HepG2 (cell line): ENCODE data around the gene SCN9A. TPM values are rescaled to one million over a fixed set of nuclear protein-coding genes. Genes with fewer than 3 reads are reported as not detected.

Experiments
- ASH2L ChIP-seq: fragments of 300-600, 200-600 bp; sonication (generic); IDR thresholded peaks from 2 replicates; pipeline ENCODE4 v1.7.0; 2017; ENCODE audit warnings: low read depth, mild to moderate bottlenecking, moderate library complexity, mixed read lengths, low read length; ENCODE audit not compliant: insufficient read length
- CHD4 ChIP-seq: fragments of 200-600 bp; sonication (generic); IDR thresholded peaks from 2 replicates; pipeline ENCODE4 v1.7.0; 2017; ENCODE audit warnings: mild to moderate bottlenecking, low read length, borderline replicate concordance
- FOXM1 ChIP-seq: sonication (generic); formaldehyde crosslinking; IDR thresholded peaks from 2 replicates; pipeline ENCODE4 v1.5.0; 2020; ENCODE audit warnings: missing genetic modification reagents
- NFE2 ChIP-seq: sonication (generic); formaldehyde crosslinking; IDR thresholded peaks from 2 replicates; pipeline ENCODE4 v1.4.0; 2020; ENCODE audit warnings: missing genetic modification reagents
- NONO ChIP-seq, 2 experiments: fragments of 450-650 bp in 1 of 2; sonication (generic) in 1 of 2; formaldehyde crosslinking in 1 of 2; IDR thresholded peaks in 1 of 2; conservative IDR thresholded peaks in 1 of 2; 2 replicates each; pipeline versions ENCODE4 v1.6.1 to v1.8.0; 2017 to 2022; ENCODE audit warnings: mild to moderate bottlenecking in 1 of 2, missing genetic modification reagents in 1 of 2, moderate library complexity in 1 of 2
- POGZ ChIP-seq: sonication (generic); formaldehyde crosslinking; IDR thresholded peaks from 2 replicates; pipeline ENCODE4 v1.4.0; 2020; ENCODE audit warnings: mild to moderate bottlenecking, missing genetic modification reagents
- SSRP1 ChIP-seq: IDR thresholded peaks from 2 replicates; pipeline ENCODE4 v1.6.1; 2016; ENCODE audit warnings: control low read depth
- TOPORS ChIP-seq: sonication (generic); formaldehyde crosslinking; IDR thresholded peaks from 2 replicates; pipeline ENCODE4 v1.8.0; 2023; ENCODE audit warnings: mild to moderate bottlenecking, missing genetic modification reagents
- ZNF256 ChIP-seq: sonication (generic); formaldehyde crosslinking; conservative IDR thresholded peaks from 2 replicates; pipeline ENCODE4 v1.4.0; 2020; ENCODE audit warnings: missing genetic modification reagents
- ZNF335 ChIP-seq: sonication (generic); formaldehyde crosslinking; IDR thresholded peaks from 2 replicates; pipeline ENCODE4 v1.4.0; 2020; ENCODE audit warnings: missing genetic modification reagents
- ZNF710 ChIP-seq: sonication (generic); formaldehyde crosslinking; IDR thresholded peaks from 2 replicates; pipeline ENCODE4 v1.5.0; 2020; ENCODE audit warnings: mild to moderate bottlenecking, missing genetic modification reagents, borderline replicate concordance
- ZNF713 ChIP-seq: sonication (generic); formaldehyde crosslinking; IDR thresholded peaks from 2 replicates; pipeline ENCODE4 v1.4.0; 2020; ENCODE audit warnings: mild to moderate bottlenecking, missing genetic modification reagents
- polyA plus RNA-seq, 8 experiments: library from polyadenylated mRNA; depleted of rRNA in 3 of 8; stranded (reverse) in 7 of 8; unstranded in 1 of 8; fragments of >200 nt; fragmentation: Illumina TruSeq in 4 of 8; extraction: Trizol in 4 of 8; gene quantifications; 2 replicates each; pipeline versions ENCODE4 v1.2.1 to v1.2.3, GENCODE V29; 2011 to 2016; ENCODE audit warnings: low read depth in 4 of 8, missing spikeins in 1 of 8, mixed read lengths in 1 of 8; ENCODE audit not compliant: insufficient read depth in 1 of 8
- total RNA-seq, 5 experiments: library from RNA; depleted of rRNA; stranded (reverse); fragments of >200 nt; fragmentation: Illumina TruSeq; extraction: Trizol; gene quantifications; 2 replicates each; pipeline ENCODE4 v1.2.3, GENCODE V29; 2016; ENCODE audit warnings: low read depth in 1 of 5
- TF ChIP-seq, protein P1 (sequence below): sonication (generic); formaldehyde crosslinking; IDR thresholded peaks from one replicate; pipeline ENCODE4 v1.5.1; 2020; ENCODE audit warnings: mild to moderate bottlenecking, missing genetic modification reagents; ENCODE audit errors: not compliant biosample characterization
- TF ChIP-seq, protein P2 (sequence below): fragments of 450-650 bp; IDR thresholded peaks from 2 replicates; pipeline ENCODE4 v1.6.1; 2016
- TF ChIP-seq, protein P3 (sequence below): sonication (generic); formaldehyde crosslinking; IDR thresholded peaks from 2 replicates; pipeline ENCODE4 v1.8.0; 2022; ENCODE audit warnings: mild to moderate bottlenecking, missing genetic modification reagents

Gene SCN9A
- total and polyA plus RNA-seq, 2 of the 13 experiments (the other 11 are each of a cell fraction or from before 2014, with no cell fraction given) = 15.3 to 24.3 TPM

DNA sequence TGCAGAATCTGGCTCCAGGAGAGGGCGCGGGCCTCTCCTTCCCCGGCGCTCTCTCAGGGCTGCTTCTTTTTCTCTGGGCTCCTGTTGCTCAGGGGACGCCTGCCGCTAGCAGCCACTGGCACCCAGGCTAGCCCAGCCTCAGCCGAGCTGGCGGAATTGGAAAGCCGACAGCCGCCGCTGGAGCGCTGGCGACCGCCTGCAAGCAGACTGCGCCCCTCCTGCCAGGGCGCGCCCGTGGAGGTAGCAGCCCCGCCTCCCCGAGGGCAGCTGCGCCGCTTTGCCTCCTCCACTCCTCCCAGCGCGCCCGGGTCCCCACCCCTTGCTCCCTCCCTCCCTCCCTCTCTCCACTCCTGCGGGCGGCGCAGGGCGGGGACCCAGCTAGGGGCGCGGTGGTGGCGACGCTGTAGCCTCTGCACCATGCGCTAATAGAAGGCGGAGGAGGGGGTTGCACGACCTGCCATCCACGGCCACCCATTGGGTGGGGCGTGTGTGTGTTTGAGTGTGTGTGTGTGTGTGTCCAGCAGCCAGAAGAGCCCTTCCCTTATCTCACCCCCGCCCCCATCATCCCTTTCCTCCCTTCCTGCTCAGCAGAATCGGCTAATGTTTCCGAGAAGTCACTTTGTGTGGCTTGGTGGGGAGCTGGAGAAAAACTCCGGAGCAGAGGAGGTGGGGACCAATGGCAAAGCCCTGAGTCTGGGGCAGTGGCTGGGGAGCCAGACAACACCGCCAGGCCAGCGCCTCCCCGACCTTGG, at the start of gene SCN9A (continued):
- TF ChIP-seq, protein P1, sequence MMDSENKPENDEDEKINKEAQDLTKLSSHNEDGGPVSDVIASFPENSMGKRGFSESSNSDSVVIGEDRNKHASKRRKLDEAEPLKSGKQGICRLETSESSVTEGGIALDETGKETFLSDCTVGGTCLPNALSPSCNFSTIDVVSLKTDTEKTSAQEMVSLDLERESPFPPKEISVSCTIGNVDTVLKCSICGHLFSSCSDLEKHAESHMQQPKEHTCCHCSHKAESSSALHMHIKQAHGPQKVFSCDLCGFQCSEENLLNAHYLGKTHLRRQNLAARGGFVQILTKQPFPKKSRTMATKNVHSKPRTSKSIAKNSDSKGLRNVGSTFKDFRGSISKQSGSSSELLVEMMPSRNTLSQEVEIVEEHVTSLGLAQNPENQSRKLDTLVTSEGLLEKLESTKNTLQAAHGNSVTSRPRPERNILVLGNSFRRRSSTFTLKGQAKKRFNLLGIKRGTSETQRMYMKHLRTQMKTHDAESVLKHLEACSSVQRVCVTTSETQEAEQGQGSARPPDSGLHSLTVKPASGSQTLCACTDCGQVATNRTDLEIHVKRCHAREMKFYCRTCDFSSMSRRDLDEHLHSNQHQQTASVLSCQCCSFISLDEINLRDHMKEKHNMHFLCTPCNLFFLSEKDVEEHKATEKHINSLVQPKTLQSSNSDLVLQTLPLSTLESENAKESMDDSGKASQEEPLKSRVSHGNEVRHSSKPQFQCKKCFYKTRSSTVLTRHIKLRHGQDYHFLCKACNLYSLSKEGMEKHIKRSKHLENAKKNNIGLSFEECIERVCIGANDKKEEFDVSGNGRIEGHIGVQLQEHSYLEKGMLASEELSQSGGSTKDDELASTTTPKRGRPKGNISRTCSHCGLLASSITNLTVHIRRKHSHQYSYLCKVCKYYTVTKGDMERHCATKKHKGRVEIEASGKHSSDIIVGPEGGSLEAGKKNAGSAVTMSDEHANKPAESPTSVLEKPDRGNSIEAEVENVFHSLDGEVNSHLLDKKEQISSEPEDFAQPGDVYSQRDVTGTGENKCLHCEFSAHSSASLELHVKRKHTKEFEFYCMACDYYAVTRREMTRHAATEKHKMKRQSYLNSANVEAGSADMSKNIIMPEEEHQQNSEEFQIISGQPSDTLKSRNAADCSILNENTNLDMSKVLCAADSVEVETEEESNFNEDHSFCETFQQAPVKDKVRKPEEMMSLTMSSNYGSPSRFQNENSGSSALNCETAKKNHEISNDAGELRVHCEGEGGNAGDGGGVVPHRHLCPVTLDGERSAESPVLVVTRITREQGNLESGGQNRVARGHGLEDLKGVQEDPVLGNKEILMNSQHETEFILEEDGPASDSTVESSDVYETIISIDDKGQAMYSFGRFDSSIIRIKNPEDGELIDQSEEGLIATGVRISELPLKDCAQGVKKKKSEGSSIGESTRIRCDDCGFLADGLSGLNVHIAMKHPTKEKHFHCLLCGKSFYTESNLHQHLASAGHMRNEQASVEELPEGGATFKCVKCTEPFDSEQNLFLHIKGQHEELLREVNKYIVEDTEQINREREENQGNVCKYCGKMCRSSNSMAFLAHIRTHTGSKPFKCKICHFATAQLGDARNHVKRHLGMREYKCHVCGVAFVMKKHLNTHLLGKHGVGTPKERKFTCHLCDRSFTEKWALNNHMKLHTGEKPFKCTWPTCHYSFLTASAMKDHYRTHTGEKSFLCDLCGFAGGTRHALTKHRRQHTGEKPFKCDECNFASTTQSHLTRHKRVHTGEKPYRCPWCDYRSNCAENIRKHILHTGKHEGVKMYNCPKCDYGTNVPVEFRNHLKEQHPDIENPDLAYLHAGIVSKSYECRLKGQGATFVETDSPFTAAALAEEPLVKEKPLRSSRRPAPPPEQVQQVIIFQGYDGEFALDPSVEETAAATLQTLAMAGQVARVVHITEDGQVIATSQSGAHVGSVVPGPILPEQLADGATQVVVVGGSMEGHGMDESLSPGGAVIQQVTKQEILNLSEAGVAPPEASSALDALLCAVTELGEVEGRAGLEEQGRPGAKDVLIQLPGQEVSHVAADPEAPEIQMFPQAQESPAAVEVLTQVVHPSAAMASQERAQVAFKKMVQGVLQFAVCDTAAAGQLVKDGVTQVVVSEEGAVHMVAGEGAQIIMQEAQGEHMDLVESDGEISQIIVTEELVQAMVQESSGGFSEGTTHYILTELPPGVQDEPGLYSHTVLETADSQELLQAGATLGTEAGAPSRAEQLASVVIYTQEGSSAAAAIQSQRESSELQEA (CRISPR knock-in tag) = peak; percentile 26
- TF ChIP-seq CHD4 (no peak), ZNF335 (CRISPR knock-in tag) (0 out of 2 replicates have a peak, but pooled peaks have one; percentile 30), NFE2 (CRISPR knock-in tag) (no peak), POGZ (CRISPR knock-in tag) (peak; percentile 97), ZNF710 (CRISPR knock-in tag) (peak; percentile 91; the same call in 1 of the 2 replicates), ZNF256 (CRISPR knock-in tag) (no peak; the same call in 1 of the 2 replicates), ASH2L (peak; percentile 91), ZNF713 (0 out of 2 replicates have a peak, but pooled peaks have one; percentile 77), TOPORS (peak; percentile 47; the same call in 1 of the 2 replicates), NONO (IDR thresholded peaks at IDR 0.05) (no peak), NONO (CRISPR knock-in tag; conservative IDR thresholded peaks at IDR 0.05) (peak; percentile 92), FOXM1 (CRISPR knock-in tag) (no peak), SSRP1 (no peak)
- TF ChIP-seq, protein P2, sequence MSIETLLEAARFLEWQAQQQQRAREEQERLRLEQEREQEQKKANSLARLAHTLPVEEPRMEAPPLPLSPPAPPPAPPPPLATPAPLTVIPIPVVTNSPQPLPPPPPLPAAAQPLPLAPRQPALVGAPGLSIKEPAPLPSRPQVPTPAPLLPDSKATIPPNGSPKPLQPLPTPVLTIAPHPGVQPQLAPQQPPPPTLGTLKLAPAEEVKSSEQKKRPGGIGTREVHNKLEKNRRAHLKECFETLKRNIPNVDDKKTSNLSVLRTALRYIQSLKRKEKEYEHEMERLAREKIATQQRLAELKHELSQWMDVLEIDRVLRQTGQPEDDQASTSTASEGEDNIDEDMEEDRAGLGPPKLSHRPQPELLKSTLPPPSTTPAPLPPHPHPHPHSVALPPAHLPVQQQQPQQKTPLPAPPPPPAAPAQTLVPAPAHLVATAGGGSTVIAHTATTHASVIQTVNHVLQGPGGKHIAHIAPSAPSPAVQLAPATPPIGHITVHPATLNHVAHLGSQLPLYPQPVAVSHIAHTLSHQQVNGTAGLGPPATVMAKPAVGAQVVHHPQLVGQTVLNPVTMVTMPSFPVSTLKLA = no peak
- TF ChIP-seq, protein P3, sequence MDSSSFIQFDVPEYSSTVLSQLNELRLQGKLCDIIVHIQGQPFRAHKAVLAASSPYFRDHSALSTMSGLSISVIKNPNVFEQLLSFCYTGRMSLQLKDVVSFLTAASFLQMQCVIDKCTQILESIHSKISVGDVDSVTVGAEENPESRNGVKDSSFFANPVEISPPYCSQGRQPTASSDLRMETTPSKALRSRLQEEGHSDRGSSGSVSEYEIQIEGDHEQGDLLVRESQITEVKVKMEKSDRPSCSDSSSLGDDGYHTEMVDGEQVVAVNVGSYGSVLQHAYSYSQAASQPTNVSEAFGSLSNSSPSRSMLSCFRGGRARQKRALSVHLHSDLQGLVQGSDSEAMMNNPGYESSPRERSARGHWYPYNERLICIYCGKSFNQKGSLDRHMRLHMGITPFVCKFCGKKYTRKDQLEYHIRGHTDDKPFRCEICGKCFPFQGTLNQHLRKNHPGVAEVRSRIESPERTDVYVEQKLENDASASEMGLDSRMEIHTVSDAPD = peak; percentile 86
